ENCODE data around the gene BICRAL.
A peak's percentile ranks its signal among the peaks of the same experiment; 100 is the strongest.
"Not testable (repeated sequence)": the region's sequence is repeated elsewhere in the genome, so short reads cannot be mapped to it uniquely, and the experiment has no call there.

Gene BICRAL

DNA sequence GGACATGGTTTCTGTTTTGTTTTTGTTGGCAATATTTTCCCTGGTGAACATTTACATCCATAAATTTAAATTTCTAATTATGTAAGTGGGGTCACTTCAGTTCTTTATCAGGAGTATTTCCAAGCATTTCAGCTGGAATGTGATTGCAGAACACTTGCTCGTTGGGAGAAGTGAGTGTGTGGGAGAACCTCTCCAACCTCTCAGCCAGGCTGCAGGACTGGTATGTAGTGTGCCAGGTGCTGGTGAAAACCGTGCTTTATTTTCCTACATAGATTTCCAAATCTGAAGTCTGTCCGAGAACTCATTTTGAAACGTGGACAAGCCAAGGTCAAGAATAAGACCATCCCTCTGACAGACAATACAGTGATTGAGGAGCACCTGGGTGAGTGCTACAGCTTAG, 103.8 kb downstream of the BICRAL start:
- Mint-ChIP-seq H3K27ac (peak overlapping the region in 1 of 2 donors; percentile 27), H3K4me1 (peaks cover 60% of the 10 kb centered on the region), H3K9me3 (no peaks in the 10 kb centered on the region), H3K27me3 (no peaks in the 10 kb centered on the region), H3K4me3 (no peak overlapping the region)
- DNase-seq (no peak), ATAC-seq (no peak)

DNA sequence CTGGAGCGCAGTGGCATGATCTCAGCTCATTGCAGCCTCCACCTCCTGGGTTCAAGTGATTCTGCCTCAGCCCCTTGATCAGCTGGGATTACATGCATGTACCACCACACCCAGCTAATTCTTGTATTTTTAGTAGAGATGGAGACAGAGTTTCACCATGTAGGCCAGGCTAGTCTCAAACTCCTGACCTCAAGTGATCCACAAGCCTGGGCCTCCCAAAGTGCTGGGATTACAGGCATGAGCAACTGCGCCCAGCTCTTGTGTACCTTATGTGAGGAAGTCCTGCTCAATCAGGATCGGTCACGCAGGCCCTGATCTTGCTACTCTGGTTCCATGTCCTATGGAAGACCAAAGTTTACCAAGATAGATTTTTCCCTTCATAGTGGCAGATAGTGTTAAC, 106.3 kb downstream of the BICRAL start:
- not testable (repeated sequence) for DNase-seq, H3K9me3 Mint-ChIP-seq, H3K27me3 Mint-ChIP-seq, H3K4me3 Mint-ChIP-seq, ATAC-seq
- Mint-ChIP-seq H3K27ac (peak overlapping the region in 1 of 2 donors; percentile 12), H3K4me1 (peaks cover 64% of the 10 kb centered on the region)

- Mint-ChIP-seq H3K27ac (peak overlapping the region; percentile 89 to 98), H3K9me3 (no peaks in the 10 kb centered on the region), H3K4me3 (peak overlapping the region; percentile 90 to 96), H3K4me1 (peaks cover 58% of the 10 kb centered on the region), H3K27me3 (no peaks in the 10 kb centered on the region)
- ATAC-seq = peak; percentile 29
- peak in 1 of 2 donors; percentile 25 for DNase-seq
Observed at GRCh38 chr6:42889815-42890214, 108.0 kb downstream of the BICRAL start.

GRCh38 chr6:42890311-42891198, 108.7 kb downstream of the BICRAL start:
- H3K4me1 Mint-ChIP-seq = peaks cover 58% of the 10 kb centered on the region
- H3K4me3 Mint-ChIP-seq = peak overlapping the region; percentile 90 to 96
- DNase-seq = peak; percentile 90 to 95
- peak; percentile 93 for ATAC-seq
- H3K27ac Mint-ChIP-seq = peak overlapping the region; percentile 89 to 98
- H3K27me3 Mint-ChIP-seq = no peaks in the 10 kb centered on the region
- H3K9me3 Mint-ChIP-seq = no peaks in the 10 kb centered on the region

DNA sequence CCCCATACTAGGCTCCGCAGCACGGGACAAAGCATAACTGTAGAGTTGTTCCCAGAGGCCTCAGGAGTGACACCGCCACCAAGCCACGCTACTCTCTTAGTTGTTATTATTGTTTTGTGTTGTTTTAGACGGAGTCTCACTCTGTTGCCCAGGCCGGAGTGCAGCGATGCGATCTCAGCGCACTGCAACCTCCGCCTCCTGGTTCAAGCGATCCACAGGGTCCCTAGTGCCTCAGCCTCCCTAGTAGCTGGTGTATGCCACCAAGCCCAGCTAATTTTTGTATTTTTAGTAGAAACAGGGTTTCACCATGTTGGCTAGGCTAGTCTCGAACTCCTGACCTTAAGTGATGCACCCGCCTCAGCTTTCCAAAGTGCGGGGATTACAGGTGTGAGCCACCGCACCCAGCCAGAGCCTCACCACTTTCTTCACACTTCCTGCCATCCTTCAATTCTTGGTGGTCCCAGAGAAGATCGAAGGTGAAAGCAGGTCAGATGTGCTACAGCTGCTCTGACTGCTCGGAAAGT, 109.4 kb downstream of the BICRAL start:
- H3K9me3 Mint-ChIP-seq = no peaks in the 10 kb centered on the region
- peaks cover 52% of the 10 kb centered on the region for H3K4me1 Mint-ChIP-seq
- peak overlapping the region; percentile 90 to 96 for H3K4me3 Mint-ChIP-seq
- DNase-seq = no peak
- no peaks in the 10 kb centered on the region for H3K27me3 Mint-ChIP-seq
- ATAC-seq = no peak
- H3K27ac Mint-ChIP-seq = peak overlapping the region; percentile 89 to 98

- not testable (repeated sequence) for H3K9me3 Mint-ChIP-seq, H3K27me3 Mint-ChIP-seq, H3K4me3 Mint-ChIP-seq, H3K27ac Mint-ChIP-seq, DNase-seq, ATAC-seq
- peaks cover 30% of the 10 kb centered on the region for H3K4me1 Mint-ChIP-seq
Observed at GRCh38 chr6:42894041-42894828, 112.4 kb downstream of the BICRAL start.

GRCh38 chr6:42896178-42896719, 114.4 kb downstream of the BICRAL start:
- Mint-ChIP-seq H3K4me1 (peaks cover 20% of the 10 kb centered on the region), H3K9me3 (no peaks in the 10 kb centered on the region), H3K27ac (no peak overlapping the region), H3K27me3 (no peaks in the 10 kb centered on the region), H3K4me3 (no peak overlapping the region)
- DNase-seq = no peak
- no peak for ATAC-seq

- H3K9me3 Mint-ChIP-seq = no peaks in the 10 kb centered on the region
- H3K4me3 Mint-ChIP-seq = no peak overlapping the region
- H3K27ac Mint-ChIP-seq = no peak overlapping the region
- H3K27me3 Mint-ChIP-seq = no peaks in the 10 kb centered on the region
- ATAC-seq = no peak
- DNase-seq = peak; percentile 66 to 73
- peaks cover 17% of the 10 kb centered on the region for H3K4me1 Mint-ChIP-seq
Observed at GRCh38 chr6:42898891-42899361, 117.1 kb downstream of the BICRAL start.

GRCh38 chr6:42899871-42900270, 118.0 kb downstream of the BICRAL start:
- Mint-ChIP-seq H3K27ac (no peak overlapping the region), H3K4me3 (no peak overlapping the region), H3K9me3 (no peaks in the 10 kb centered on the region), H3K4me1 (peaks cover 14% of the 10 kb centered on the region), H3K27me3 (no peaks in the 10 kb centered on the region)
- ATAC-seq = no peak
- DNase-seq = no peak

DNA sequence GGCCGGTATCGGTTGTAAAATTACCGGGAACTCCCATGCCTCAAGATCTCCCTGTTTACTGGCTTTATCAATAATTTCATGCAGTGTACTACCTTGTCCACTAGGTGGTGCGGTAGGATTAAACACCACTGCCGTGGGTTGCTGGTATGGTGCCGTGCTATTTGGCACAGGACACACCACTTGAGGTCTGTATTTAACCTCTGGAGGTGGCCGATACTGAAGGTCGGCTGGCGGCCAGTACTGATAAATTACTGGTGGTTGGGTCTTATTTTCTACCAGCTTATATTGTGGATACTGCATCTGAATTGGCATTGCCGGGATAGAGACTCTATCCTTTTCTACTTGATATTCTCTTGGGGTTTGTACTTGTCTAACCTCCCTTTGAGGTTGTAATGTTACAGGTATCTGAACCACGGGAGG, 119.7 kb downstream of the BICRAL start:
- DNase-seq = peak; percentile 75
- no peaks in the 10 kb centered on the region for H3K9me3 Mint-ChIP-seq
- H3K4me3 Mint-ChIP-seq = peak overlapping the region in 1 of 2 donors; percentile 29
- no peak overlapping the region for H3K27ac Mint-ChIP-seq
- H3K27me3 Mint-ChIP-seq = no peaks in the 10 kb centered on the region
- peak; percentile 99 for ATAC-seq
- H3K4me1 Mint-ChIP-seq = peaks cover 14% of the 10 kb centered on the region

GRCh38 chr6:42902429-42903263, 120.8 kb downstream of the BICRAL start:
- ATAC-seq, H3K27me3 Mint-ChIP-seq, DNase-seq, H3K9me3 Mint-ChIP-seq: not testable (repeated sequence)
- Mint-ChIP-seq H3K27ac (peak overlapping the region in 1 of 2 donors; percentile 42), H3K4me1 (peaks cover 14% of the 10 kb centered on the region), H3K4me3 (peak overlapping the region; percentile 27 to 41)

DNA sequence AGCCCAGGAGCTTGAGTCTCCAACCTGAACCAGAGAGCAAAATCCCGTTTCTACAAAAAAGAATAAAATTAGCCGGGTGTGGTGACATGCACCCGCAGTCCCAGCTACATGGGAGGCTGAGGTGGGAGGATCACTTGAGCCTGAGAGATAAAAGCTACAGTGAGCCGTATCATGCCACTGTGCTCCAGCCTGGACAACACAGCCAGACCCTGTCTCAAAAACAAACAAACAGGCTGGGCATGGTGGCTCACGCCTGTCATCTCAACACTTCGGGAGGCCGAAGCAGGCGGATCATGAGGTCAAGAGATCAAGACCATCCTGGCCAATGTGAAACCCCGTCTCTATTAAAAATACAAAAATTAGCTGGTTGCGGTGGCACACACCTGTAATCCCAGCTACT, 122.6 kb downstream of the BICRAL start:
- Mint-ChIP-seq H3K27ac (no peak overlapping the region), H3K27me3 (no peaks in the 10 kb centered on the region), H3K4me3 (no peak overlapping the region), H3K4me1 (peaks cover 14% of the 10 kb centered on the region), H3K9me3 (no peaks in the 10 kb centered on the region)
- ATAC-seq (no peak), DNase-seq (no peak)

- ATAC-seq (no peak), DNase-seq (no peak)
- no peaks in the 10 kb centered on the region for H3K9me3 Mint-ChIP-seq
Observed at GRCh38 chr6:42907336-42907735, 125.5 kb downstream of the BICRAL start.

GRCh38 chr6:42909835-42910234, 128.0 kb downstream of the BICRAL start:
- H3K27ac Mint-ChIP-seq = no peak overlapping the region
- H3K9me3 Mint-ChIP-seq = no peaks in the 10 kb centered on the region
- H3K4me3 Mint-ChIP-seq = no peak overlapping the region
- ATAC-seq = no peak
- peaks cover 21% of the 10 kb centered on the region for H3K27me3 Mint-ChIP-seq
- DNase-seq = no peak
- H3K4me1 Mint-ChIP-seq = peaks cover 8% of the 10 kb centered on the region

More at GRCh38 chr6:42907336-42907735, 125.5 kb downstream of the BICRAL start:
- H3K4me1 Mint-ChIP-seq = peaks cover 9% of the 10 kb centered on the region
- H3K4me3 Mint-ChIP-seq = no peak overlapping the region
- H3K27me3 Mint-ChIP-seq = peaks cover 9% of the 10 kb centered on the region
- H3K27ac Mint-ChIP-seq = peak overlapping the region in 1 of 2 donors; percentile 31

Data from stimulated activated naive CD8-positive, alpha-beta T cell treated with anti-CD3 and anti-CD28 coated beads, Interleukin-15, amount 100 ng/mL, for 72 hours (primary cell).